Neural progenitor cell (in vitro differentiated cells): ENCODE results near the gene IFIT2. TPM values are rescaled to one million over a fixed set of nuclear protein-coding genes. Genes with fewer than 3 reads are reported as not detected.

ENCODE experiments used
- DNase-seq: peaks from one replicate; pipeline ENCODE4 v3.0.0-alpha.2; 2016; ENCODE audit warnings: low spot score
- H2AFZ ChIP-seq: fragments of 200-600 bp; sonication (generic); replicated peaks from 2 replicates; pipeline ENCODE4 v1.6.1; 2016; ENCODE audit warnings: antibody characterized with exemption
- H3F3A ChIP-seq: fragments of 200-600 bp; sonication (generic); 2 replicates; pipeline ENCODE4 v1.6.1; 2016; ENCODE audit warnings: antibody characterized with exemption, low read depth
- H3K27ac ChIP-seq: fragments of 200-600 bp; sonication (generic); 2 replicates; pipeline ENCODE4 v1.5.1; 2016; ENCODE audit warnings: mild to moderate bottlenecking
- H3K27me3 ChIP-seq: fragments of 200-600 bp; sonication (generic); 2 replicates; pipeline ENCODE4 v1.6.1; 2016; ENCODE audit warnings: mild to moderate bottlenecking, moderate library complexity
- H3K36me3 ChIP-seq: fragments of 200-600 bp; sonication (generic); 2 replicates; pipeline ENCODE4 v1.5.1; 2016
- H3K4me1 ChIP-seq: fragments of 200-600 bp; sonication (generic); 2 replicates; pipeline ENCODE4 v1.6.1; 2016; ENCODE audit warnings: mixed run types
- H3K4me2 ChIP-seq: fragments of 200-600 bp; sonication (generic); 2 replicates; pipeline ENCODE4 v1.6.1; 2016
- H3K4me3 ChIP-seq: fragments of 200-600 bp; sonication (generic); 2 replicates; pipeline ENCODE4 v1.5.1; 2016
- H3K79me2 ChIP-seq: fragments of 200-600 bp; sonication (generic); 2 replicates; pipeline ENCODE4 v1.6.1; 2016; ENCODE audit warnings: low read depth
- H3K9ac ChIP-seq: fragments of 200-600 bp; sonication (generic); 2 replicates; pipeline ENCODE4 v1.6.1; 2016
- H3K9me3 ChIP-seq: fragments of 200-600 bp; sonication (generic); 2 replicates; pipeline ENCODE4 v1.5.1; 2016; ENCODE audit warnings: low read depth
- H4K20me1 ChIP-seq: fragments of 200-600 bp; sonication (generic); 2 replicates; pipeline ENCODE4 v1.6.1; 2016; ENCODE audit warnings: low read depth
- H3K27ac Mint-ChIP-seq: 3 replicates; pipeline ENCODE4 v1.8.0; 2021; ENCODE audit warnings: mixed read lengths
- H3K27me3 Mint-ChIP-seq: 2 replicates; pipeline ENCODE4 v1.8.0; 2022; ENCODE audit warnings: low read depth, mild to moderate bottlenecking, inconsistent platforms, moderate library complexity, mixed read lengths; ENCODE audit not compliant: insufficient read depth
- H3K36me3 Mint-ChIP-seq: 3 replicates; pipeline ENCODE4 v1.8.0; 2021; ENCODE audit warnings: mixed read lengths
- H3K4me1 Mint-ChIP-seq: 3 replicates; pipeline ENCODE4 v1.8.0; 2021; ENCODE audit warnings: mixed read lengths
- H3K4me3 Mint-ChIP-seq: 3 replicates; pipeline ENCODE4 v1.8.0; 2021; ENCODE audit warnings: mild to moderate bottlenecking, moderate library complexity, mixed read lengths
- H3K9me3 Mint-ChIP-seq: 3 replicates; pipeline ENCODE4 v1.8.0; 2020; ENCODE audit warnings: mixed read lengths
- CTCF ChIP-seq: fragments of 200-600 bp; sonication (generic); IDR thresholded peaks from 2 replicates; pipeline ENCODE4 v1.5.1; 2017; ENCODE audit warnings: antibody characterized with exemption, mild to moderate bottlenecking
- EZH2 ChIP-seq: fragments of 200-600 bp; sonication (generic); IDR thresholded peaks from 2 replicates; pipeline ENCODE4 v1.6.1; 2017; ENCODE audit warnings: antibody characterized with exemption, mild to moderate bottlenecking, moderate library complexity
- EZH2phosphoT487 ChIP-seq: fragments of 200-600 bp; sonication (generic); IDR thresholded peaks from 2 replicates; pipeline ENCODE4 v1.6.1; 2017; ENCODE audit warnings: antibody characterized with exemption
- total RNA-seq: library from RNA; depleted of rRNA; stranded (reverse); fragments of >200 nt; gene quantifications from 2 replicates; pipeline ENCODE4 v1.2.3, GENCODE V29; 2015; ENCODE audit warnings: low replicate concordance

The IFIT2 gene
- total RNA-seq, 1 donor from 2014 or later: 0.22 TPM

GRCh38 chr10:89306434-89307268 is 4.8 kb downstream of the IFIT2 start:
- Mint-ChIP-seq H3K27me3 (no peaks in the 10 kb centered on the region), H3K4me3 (no peak overlapping the region), H3K4me1 (peaks cover 5% of the 10 kb centered on the region), H3K27ac (no peak overlapping the region), H3K9me3 (no peaks in the 10 kb centered on the region), H3K36me3 (no peaks in the 10 kb centered on the region)
- Histone ChIP-seq H3K79me2 (no peaks in the 10 kb centered on the region), H3K27me3 (no peaks in the 10 kb centered on the region), H4K20me1 (no peaks in the 10 kb centered on the region), H3K9me3 (no peaks in the 10 kb centered on the region), H3K27ac (no peak overlapping the region), H3K4me1 (no peaks in the 10 kb centered on the region), H2AFZ (no peak overlapping the region), H3K4me2 (no peak overlapping the region), H3K9ac (no peak overlapping the region), H3K36me3 (no peaks in the 10 kb centered on the region), H3K4me3 (no peak overlapping the region), H3F3A (no peaks in the 10 kb centered on the region)
- TF ChIP-seq EZH2 (no peak), EZH2phosphoT487 (no peak), CTCF (no peak)
- no peak for DNase-seq

GRCh38 chr10:89307269-89307577 is 5.4 kb downstream of the IFIT2 start:
- TF ChIP-seq EZH2phosphoT487: no peak
- TF ChIP-seq EZH2: no peak
- no peak for TF ChIP-seq CTCF
- Histone ChIP-seq H2AFZ (no peak overlapping the region), H4K20me1 (no peaks in the 10 kb centered on the region), H3K4me3 (no peak overlapping the region), H3K9ac (no peak overlapping the region), H3K36me3 (no peaks in the 10 kb centered on the region), H3K4me2 (no peak overlapping the region), H3K9me3 (no peaks in the 10 kb centered on the region), H3K79me2 (no peaks in the 10 kb centered on the region), H3K4me1 (no peaks in the 10 kb centered on the region), H3F3A (no peaks in the 10 kb centered on the region), H3K27me3 (no peaks in the 10 kb centered on the region), H3K27ac (no peak overlapping the region)
- no peak for DNase-seq
- Mint-ChIP-seq H3K27ac (no peak overlapping the region), H3K27me3 (no peaks in the 10 kb centered on the region), H3K9me3 (no peaks in the 10 kb centered on the region), H3K4me1 (peaks cover 1% of the 10 kb centered on the region), H3K36me3 (no peaks in the 10 kb centered on the region), H3K4me3 (no peak overlapping the region)

GRCh38 chr10:89308266-89308665 is 6.4 kb downstream of the IFIT2 start:
- H3K4me2 ChIP-seq: no peak overlapping the region
- no peaks in the 10 kb centered on the region for H3K9me3 Mint-ChIP-seq

More at GRCh38 chr10:89308266-89308665, 6.4 kb downstream of the IFIT2 start:
- Histone ChIP-seq H3K79me2 (no peaks in the 10 kb centered on the region), H3K9ac (no peak overlapping the region), H3K27me3 (no peaks in the 10 kb centered on the region), H2AFZ (no peak overlapping the region), H3K9me3 (no peaks in the 10 kb centered on the region), H3K27ac (no peak overlapping the region), H4K20me1 (no peaks in the 10 kb centered on the region), H3K4me3 (no peak overlapping the region), H3K36me3 (no peaks in the 10 kb centered on the region), H3F3A (no peaks in the 10 kb centered on the region), H3K4me1 (no peaks in the 10 kb centered on the region)
- TF ChIP-seq CTCF: no peak
- no peak for TF ChIP-seq EZH2
- TF ChIP-seq EZH2phosphoT487: no peak
- no peaks in the 10 kb centered on the region for H3K36me3 Mint-ChIP-seq
- H3K27me3 Mint-ChIP-seq: no peaks in the 10 kb centered on the region
- H3K27ac Mint-ChIP-seq: no peak overlapping the region
- DNase-seq: no peak
- no peak overlapping the region for H3K4me3 Mint-ChIP-seq
- no peaks in the 10 kb centered on the region for H3K4me1 Mint-ChIP-seq
